ENCODE measurements around the gene WDR91.
"Not testable (repeated sequence)": the region's sequence is repeated elsewhere in the genome, so short reads cannot be mapped to it uniquely, and the experiment has no call there.

WDR91 gene

DNA sequence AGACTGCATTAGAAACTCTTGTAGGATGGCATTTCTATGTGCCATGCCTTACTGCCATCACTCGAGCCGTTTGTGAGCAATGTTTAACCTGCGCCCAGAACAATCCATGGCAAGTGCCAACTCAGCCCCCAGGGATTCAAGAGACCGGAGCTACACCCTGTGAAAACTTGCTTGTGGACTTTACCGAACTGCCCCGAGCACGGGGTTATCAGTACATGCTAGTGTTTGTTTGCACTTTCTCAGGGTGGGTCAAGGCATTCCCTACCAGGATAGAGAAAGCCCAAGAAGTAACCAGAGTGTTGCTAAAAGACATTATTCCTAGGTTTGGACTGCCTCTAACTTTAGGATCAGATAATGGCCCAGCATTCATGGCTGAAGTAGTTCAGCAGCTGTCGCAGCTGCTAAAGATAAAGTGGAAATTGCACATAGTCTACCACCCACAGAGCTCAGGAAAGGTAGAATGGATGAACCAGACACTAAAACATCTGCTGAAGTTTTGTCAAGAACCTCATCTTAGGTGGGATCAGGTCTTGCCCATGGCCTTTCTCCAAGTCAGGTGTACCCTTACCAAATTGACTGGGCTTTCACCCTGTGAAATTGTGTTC, 31.9 kb downstream of the WDR91 start:
- no peak for DNase-seq (ENCODE audit: low read depth in 3 of 3)

- DNase-seq (ENCODE audit: low read depth in 3 of 3) = no peak
These were observed 33.0 kb downstream of the WDR91 start for GRCh38 chr7:135178364-135178763.

DNA sequence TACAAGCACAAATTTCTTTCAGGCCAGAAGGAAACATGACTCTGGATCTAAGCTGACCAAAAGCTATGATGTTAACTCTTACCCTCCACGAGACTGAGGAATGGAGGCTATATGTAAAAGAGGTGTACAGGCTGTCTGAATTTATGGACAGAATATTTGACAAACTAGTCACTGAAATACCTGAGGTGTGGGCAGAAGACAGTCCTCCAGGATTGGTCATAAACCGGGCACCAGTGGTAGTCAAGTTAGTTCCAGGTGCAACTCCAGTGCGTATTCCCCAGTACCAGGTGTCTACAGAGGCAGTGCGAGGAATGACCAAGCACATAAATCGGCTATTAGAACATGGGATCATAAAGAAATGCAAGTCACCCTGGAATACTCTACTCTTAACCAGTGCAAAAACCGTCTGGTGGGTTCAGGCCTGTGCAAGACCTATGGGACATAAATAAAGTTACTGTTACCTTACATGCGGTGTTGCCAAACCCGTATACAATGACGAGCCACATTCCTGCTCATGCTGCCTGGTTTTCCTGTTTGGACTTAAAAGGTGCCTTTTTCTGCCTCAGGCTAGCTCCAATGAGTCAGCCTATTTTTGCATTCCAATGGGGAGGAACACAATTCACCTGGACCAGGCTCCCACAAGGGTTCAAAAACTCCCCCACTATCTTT, 34.2 kb downstream of the WDR91 start:
- no peak for DNase-seq (ENCODE audit: low read depth in 3 of 3)

DNA sequence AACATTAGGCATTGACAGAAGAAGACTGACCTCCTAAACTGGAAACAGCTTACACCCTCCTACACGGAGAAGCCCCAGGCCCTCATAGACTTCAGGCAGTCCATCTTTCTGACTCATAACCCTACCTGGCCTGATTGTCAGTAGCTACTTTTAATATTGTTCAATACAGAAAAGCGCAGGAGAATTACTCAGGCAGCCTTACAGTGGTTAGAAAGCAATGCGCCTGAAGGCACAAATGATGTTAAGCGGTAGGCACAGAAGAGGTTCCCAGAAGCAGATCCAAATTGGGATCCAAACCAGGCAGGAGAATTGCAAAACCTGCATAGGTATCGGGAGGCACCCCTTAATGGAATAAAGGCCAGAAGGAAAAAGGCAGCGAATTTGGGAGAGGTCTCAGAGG, 35.4 kb downstream of the WDR91 start:
- DNase-seq (ENCODE audit: low read depth in 3 of 3) = no peak

DNA sequence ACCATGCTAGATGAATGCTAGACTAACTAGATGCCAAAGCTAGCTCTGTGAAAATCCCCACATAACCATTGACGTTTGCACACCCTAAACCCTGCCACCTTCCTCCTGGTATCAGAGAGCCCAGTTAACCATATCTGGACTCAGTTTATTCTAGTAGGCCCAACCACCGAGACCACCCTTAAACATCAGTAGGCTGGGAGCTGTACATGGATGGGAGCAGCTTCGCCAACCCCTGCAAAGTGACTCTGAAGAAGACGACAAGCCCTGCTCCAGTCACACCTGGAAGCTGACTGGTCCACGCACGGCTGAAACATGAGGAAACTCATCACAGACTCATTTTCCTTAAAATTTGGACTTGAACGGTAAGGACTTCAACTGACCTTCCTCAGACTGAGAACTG, 36.4 kb downstream of the WDR91 start:
- no peak for DNase-seq (ENCODE audit: low read depth in 3 of 3)

- not testable (repeated sequence) for DNase-seq (ENCODE audit: low read depth in 3 of 3)
These were observed 37.4 kb downstream of the WDR91 start for GRCh38 chr7:135173916-135174315.

DNA sequence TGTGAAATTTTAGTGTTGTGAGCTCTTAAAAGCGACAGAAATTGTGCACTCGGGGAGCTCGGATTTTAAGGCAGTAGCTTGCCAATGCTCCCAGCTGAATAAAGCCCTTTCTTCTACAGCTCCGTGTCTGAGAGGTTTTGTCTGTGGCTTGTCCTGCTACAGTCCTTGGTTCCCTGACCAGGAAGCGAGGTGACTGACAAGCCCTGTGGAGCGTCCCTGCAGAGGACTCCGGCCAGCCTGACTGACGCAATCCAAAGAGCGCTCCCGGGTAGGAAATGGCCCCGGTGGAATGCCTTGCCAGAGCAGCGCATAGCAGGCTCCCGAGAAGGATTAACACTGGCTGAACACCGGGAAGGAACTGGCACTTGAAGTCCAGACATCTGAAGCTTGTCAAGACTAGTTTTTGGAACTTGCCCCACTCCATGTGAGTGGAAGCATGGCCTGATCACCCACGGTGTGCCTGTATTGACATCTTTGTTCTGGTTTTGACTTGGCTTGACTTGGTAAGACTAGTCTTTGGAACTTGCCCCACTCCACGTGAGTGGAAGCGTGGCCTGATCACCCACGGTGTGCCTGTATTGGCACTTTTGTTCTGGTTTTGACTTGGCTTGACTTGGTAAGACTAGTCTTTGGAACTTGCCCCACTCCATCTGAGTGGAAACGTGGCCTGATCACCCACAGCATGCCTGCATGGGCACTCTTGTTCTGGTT, 39.6 kb downstream of the WDR91 start:
- not testable (repeated sequence) for DNase-seq (ENCODE audit: low read depth in 3 of 3)

DNA sequence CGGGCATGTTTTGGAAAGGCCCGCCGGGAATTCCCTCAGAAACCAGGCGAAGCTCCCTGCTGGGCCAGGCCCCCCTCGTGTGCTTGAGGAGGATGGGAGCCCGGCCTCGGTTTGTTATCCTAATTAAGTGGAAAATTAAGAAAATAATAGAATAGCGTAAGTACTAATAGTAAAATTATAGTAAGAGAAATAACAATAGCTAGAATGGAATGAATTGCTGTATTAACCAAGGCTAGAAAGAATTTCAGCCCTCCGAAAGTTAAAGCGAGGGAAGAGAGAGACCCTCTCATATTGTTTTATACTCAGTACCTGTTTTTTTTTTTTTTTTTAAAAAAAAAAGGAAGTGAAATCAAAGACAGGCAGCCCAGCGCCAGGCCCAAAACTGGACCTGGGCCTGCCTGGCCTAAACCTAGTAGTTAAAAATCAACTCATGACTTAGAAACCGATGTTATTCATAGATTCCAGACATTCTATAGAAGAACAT, 40.3 kb downstream of the WDR91 start:
- DNase-seq (ENCODE audit: low read depth in 3 of 3) = not testable (repeated sequence)

DNA sequence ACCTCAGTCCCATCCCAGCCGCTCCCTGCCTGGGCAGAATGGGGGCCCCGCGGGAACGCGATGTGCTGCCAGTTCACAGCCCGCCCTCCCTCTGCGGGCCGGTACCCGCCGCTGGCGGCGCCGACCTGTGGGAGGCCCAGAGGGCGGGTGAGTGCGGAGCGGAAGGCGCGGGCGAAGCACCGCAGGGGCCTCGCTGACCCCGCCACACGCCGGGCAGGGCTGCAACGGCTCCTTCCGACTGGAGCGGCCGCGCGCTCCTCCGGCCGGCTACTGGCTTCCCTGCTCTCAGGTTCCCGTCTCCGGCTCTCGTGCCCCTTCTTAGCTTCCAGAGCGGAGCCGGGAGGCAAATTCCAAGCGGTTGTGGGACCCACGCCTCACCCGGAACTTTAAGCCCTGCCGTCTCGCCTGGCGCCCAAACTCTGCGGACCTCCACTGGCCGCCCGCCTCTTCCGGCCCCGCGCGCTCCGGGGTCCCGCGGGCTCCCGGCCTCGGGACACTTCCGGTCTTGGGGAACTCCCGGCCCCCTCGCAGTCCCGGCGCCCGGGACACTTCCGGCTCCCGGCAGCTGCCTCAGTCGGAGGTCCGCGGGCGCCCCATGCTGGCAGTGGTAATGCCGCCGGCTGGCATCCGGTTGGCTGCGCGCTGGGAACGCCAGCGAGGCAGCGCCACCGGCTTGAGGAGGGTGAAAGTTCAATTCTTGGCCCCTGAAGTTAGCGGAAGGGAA, 40.9 kb downstream of the WDR91 start, which contains the start of gene CYREN:
TSS of gene CYREN (minus strand) at position 434 of the 724 bp plus-strand sequence. CDS start 1,785 bp downstream, outside the sequence.
- DNase-seq (ENCODE audit: low read depth in 3 of 3) = peak; percentile 79 to 84 (median 79)

- DNase-seq (ENCODE audit: low read depth in 3 of 3) = no peak
These were observed 41.4 kb downstream of the WDR91 start for GRCh38 chr7:135169964-135170273.

GRCh38 chr7:135169141-135169963, 42.0 kb downstream of the WDR91 start:
- peak; percentile 28 to 33 (median 31) for DNase-seq (ENCODE audit: low read depth in 3 of 3)

- DNase-seq (ENCODE audit: low read depth in 3 of 3) = no peak
These were observed 42.7 kb downstream of the WDR91 start for GRCh38 chr7:135168489-135169140.

- no peak for DNase-seq (ENCODE audit: low read depth in 3 of 3)
These were observed 43.3 kb downstream of the WDR91 start for GRCh38 chr7:135168001-135168400.

- DNase-seq (ENCODE audit: low read depth in 3 of 3) = no peak
These were observed 43.9 kb downstream of the WDR91 start for GRCh38 chr7:135167365-135167917.

GRCh38 chr7:135166338-135166990, 44.9 kb downstream of the WDR91 start:
- DNase-seq (ENCODE audit: low read depth in 3 of 3) = no peak

DNA sequence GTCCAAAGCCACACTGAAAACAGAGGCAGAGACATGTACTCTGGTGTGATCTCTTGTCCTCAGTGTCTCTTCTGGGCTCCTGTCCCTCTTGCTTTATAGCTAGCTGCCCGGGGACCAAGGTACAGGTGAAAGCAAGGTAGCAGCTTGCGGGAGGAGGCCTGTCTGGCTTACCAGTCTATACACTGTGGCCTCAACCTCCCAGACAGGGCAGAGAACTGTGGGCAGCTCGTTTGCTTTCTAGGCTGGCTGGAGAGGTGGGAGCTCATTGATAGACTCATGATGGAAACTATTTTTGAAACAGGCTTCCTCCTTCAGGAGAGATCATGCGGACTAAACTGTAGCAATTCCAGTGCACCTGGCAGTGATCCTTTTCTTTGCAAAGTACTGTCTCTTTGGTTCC, 45.5 kb downstream of the WDR91 start:
- no peak for DNase-seq (ENCODE audit: low read depth in 3 of 3)

DNA sequence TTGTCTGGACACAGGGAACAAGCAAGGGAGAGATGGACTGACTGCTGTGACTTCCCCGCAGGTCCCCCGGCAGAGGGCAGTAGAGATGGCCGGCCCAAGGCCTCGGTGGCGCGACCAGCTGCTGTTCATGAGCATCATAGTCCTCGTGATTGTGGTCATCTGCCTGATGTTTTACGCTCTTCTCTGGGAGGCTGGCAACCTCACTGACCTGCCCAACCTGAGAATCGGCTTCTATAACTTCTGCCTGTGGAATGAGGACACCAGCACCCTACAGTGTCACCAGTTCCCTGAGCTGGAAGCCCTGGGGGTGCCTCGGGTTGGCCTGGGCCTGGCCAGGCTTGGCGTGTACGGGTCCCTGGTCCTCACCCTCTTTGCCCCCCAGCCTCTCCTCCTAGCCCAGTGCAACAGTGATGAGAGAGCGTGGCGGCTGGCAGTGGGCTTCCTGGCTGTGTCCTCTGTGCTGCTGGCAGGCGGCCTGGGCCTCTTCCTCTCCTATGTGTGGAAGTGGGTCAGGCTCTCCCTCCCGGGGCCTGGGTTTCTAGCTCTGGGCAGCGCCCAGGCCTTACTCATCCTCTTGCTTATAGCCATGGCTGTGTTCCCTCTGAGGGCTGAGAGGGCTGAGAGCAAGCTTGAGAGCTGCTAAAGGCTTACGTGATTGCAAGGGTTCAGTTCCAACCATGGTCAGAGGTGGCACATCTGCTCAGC, 46.8 kb downstream of the WDR91 start:
- DNase-seq (ENCODE audit: low read depth in 3 of 3) = no peak

DNA sequence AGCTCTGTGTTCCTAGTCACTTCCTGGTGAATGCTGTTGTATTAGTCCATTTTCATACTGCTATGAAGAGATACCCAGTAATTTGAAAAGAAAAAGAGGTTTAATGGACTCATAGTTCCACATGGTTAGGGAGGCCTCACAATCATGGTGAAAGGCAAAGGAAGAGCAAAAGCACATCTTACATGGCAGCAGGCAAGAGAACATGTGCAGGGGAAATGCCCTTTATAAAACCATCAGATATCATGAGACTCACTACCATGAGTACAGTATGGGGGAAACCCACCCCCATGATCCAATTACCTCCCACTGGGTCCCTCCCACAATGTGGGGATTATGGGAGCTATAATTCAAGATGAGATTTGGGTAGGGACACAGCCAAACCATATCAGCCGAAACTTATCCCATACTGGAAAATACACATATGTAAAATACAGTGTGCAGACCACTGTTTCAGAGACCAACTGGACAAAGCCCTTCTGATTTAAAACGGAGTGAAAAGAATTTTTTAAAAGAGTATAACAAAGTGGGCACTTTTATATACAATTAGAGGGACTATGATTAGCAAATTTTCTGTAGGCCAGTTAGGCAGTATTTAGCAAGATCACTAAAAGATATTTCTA, 48.8 kb downstream of the WDR91 start:
- no peak for DNase-seq (ENCODE audit: low read depth in 3 of 3)

DNA sequence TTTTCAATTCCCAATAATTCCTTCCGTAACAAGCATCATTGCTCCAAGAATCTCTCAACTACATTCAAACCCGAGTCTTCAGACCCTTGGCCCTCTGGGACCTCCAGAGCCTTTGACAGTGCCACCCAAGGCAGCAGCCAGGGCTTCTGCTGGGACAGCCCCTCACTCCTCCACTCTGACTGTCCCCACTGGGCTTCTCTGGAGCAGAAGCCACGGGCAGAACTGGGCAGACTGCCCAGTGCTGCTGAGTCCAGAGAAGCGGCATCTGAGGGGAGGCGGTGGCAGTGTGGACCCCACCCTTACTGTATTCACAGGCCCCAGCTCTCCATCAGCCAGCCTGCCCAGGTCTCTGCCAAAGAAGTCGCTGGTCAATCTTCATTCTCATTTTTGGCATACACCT, 49.7 kb downstream of the WDR91 start:
- no peak for DNase-seq (ENCODE audit: low read depth in 3 of 3)
